Measurements from ENCODE around the gene NAP1L4. TPM values are rescaled to one million over a fixed set of nuclear protein-coding genes. Genes with fewer than 3 reads are reported as not detected.

NAP1L4 gene
- total RNA-seq, 1 experiment from 2014 or later, result 144 TPM

- no peaks in the 10 kb centered on the region for H3K27me3 ChIP-seq (ENCODE audit: insufficient read depth, low read length)
- no peaks in the 10 kb centered on the region for H3K4me1 ChIP-seq (ENCODE audit: control insufficient read depth in 1 of 2, insufficient read depth in 2 of 2, low read length in 2 of 2)
- intact Hi-C loops (cut with micrococcal nuclease), result no loop called here
- H3K9ac ChIP-seq (ENCODE audit: low read length), result no peak overlapping the region
- BruUV-seq (replicated peaks), result no TSS peak
- no peak overlapping the region for H3K4me2 ChIP-seq (ENCODE audit: low read length)
- CTCF ChIA-PET, result no interaction called here
- no peak for ATAC-seq
- RAD21 ChIA-PET (ENCODE audit: low non-redundant PET in 1 of 2, low total read pairs in 2 of 2, uncharacterized antibody in 2 of 2, unreplicated experiment in 2 of 2), result no interaction called here
- peaks cover 99% of the 10 kb centered on the region for H3K79me2 ChIP-seq (ENCODE audit: insufficient read depth, low read length)
- no peaks in the 10 kb centered on the region for H3K9me3 ChIP-seq (ENCODE audit: control insufficient read depth in 1 of 2, insufficient read depth in 1 of 2, low read depth in 1 of 2, low read length in 2 of 2)
- H3K9me2 ChIP-seq (ENCODE audit: insufficient read depth), result no peaks in the 10 kb centered on the region
- H3K27ac ChIP-seq (ENCODE audit: low read depth, low read length), result no peak overlapping the region
- no peak for DNase-seq (ENCODE audit: low read depth, low spot score)
- peaks cover 35 to 57% of the 10 kb centered on the region in 2 experiments for H3K36me3 ChIP-seq (ENCODE audit: control insufficient read depth in 1 of 2, insufficient read depth in 2 of 2, low read length in 2 of 2)
- H3K4me3 ChIP-seq (replicated peaks in 1 of 2; ENCODE audit: low read depth in 1 of 2, low read length in 2 of 2), result no peak overlapping the region
- TF ChIP-seq FOSL1 (IDR thresholded peaks at IDR 0.05; ENCODE audit: low read depth) (no peak), JUND (IDR thresholded peaks at IDR 0.05) (no peak), POLR2AphosphoS5 (IDR thresholded peaks at IDR 0.05; ENCODE audit: low read depth, low read length) (no peak), POLR2A (IDR thresholded peaks at IDR 0.05; ENCODE audit: borderline replicate concordance, extremely low read depth, insufficient read depth, insufficient read length) (no peak), SP1 (IDR thresholded peaks at IDR 0.05; ENCODE audit: low read depth) (no peak), EZH2phosphoT487 (IDR thresholded peaks at IDR 0.05; ENCODE audit: borderline replicate concordance) (no peak), ZFX (IDR thresholded peaks at IDR 0.05) (no peak), REST (IDR thresholded peaks at IDR 0.05; ENCODE audit: low read depth) (no peak)
- H2AFZ ChIP-seq (ENCODE audit: low read depth, low read length, poor library complexity, severe bottlenecking), result no peak overlapping the region
- H4K20me1 ChIP-seq (ENCODE audit: insufficient read depth), result peaks cover 24% of the 10 kb centered on the region
- POLR2A ChIA-PET, result no interaction called here
Measured at GRCh38 chr11:2977113-2977512, 15.0 kb downstream of the NAP1L4 start.

All from HCT116 (cell line).